ENCODE results near the gene PPP3CB. TPM values are rescaled to one million over a fixed set of nuclear protein-coding genes. Genes with fewer than 3 reads are reported as not detected.

The PPP3CB gene
- total RNA-seq, 4 donors from 2014 or later, result 24.1 to 40.2 (median 30.6) TPM

DNA sequence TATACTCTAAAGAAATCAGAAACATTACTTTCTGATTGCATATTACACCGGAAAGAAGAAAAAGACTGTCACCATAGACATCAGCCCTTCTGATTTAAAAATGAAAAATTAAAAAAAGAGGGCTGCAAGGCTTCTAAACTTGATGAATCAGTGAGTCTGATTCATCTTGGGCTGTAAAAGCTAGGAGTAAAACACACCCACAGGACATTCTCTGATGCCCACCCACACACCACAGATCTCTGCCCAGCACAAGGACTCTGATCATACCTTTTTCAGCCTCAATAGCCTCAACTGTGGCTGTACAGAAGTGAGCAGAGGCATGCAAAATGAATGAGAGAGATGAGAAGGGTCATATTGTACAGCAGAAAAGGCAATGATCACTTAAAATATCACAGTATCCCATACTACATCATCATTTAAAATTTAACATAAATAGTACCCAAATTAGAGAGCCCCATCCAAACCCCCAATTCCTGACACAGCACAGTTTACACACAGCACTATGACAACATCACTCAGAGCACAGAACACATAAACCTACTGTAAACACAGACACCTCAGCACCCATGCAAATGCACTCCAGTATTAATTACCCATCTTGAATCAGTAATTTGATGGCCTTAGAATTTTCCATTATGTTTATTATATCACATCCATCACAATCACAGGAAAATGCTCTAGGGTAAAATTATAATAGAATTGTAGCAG, 56.1 kb downstream of the PPP3CB start:
- H3K4me1 ChIP-seq, result no peaks in the 10 kb centered on the region
- H3K27ac ChIP-seq, result no peak overlapping the region
- no peaks in the 10 kb centered on the region for H3K27me3 ChIP-seq
- no peak for DNase-seq
- intact Hi-C loops (cut with DNase I), result no loop called here
- H3K4me3 ChIP-seq, result no peak overlapping the region
- TF ChIP-seq POLR2A (IDR thresholded peaks at IDR 0.05), result no peak
- TF ChIP-seq, protein P1, sequence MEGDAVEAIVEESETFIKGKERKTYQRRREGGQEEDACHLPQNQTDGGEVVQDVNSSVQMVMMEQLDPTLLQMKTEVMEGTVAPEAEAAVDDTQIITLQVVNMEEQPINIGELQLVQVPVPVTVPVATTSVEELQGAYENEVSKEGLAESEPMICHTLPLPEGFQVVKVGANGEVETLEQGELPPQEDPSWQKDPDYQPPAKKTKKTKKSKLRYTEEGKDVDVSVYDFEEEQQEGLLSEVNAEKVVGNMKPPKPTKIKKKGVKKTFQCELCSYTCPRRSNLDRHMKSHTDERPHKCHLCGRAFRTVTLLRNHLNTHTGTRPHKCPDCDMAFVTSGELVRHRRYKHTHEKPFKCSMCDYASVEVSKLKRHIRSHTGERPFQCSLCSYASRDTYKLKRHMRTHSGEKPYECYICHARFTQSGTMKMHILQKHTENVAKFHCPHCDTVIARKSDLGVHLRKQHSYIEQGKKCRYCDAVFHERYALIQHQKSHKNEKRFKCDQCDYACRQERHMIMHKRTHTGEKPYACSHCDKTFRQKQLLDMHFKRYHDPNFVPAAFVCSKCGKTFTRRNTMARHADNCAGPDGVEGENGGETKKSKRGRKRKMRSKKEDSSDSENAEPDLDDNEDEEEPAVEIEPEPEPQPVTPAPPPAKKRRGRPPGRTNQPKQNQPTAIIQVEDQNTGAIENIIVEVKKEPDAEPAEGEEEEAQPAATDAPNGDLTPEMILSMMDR (IDR thresholded peaks at IDR 0.05), result no peak
- peaks cover 0 to 60% (median 0%) of the 10 kb centered on the region in 3 donors for H3K36me3 ChIP-seq
- no peaks in the 10 kb centered on the region for H3K9me3 ChIP-seq
- 48 to 59% methylated on average over 1 of the region's 1 CpG for WGBS, 2 donors

DNA sequence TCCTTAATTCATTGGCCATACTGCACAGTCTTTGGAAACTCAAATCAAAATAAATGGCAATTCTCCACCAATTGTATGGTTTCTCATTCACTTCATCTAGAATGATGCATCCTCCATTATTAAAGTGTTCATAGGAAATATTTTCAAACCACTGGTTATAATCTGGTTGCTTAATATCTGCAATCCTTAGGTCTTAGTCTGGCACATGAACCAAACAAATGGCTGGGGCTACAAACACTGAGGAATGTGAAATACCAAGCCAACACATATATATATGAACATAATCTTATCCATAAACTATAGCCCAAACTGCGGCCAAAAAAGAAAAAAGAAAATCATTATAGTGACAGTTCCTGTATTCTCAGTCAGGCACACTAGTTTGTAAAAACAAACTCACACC, 56.8 kb downstream of the PPP3CB start:
- no peak for DNase-seq
- H3K9me3 ChIP-seq, result no peaks in the 10 kb centered on the region
- H3K36me3 ChIP-seq, result peaks cover 0 to 58% (median 0%) of the 10 kb centered on the region in 3 donors
- WGBS, 2 donors, result 94 to 100% methylated on average over 1 of the region's 1 CpG
- intact Hi-C loops (cut with DNase I), result no loop called here
- no peak for TF ChIP-seq POLR2A (IDR thresholded peaks at IDR 0.05)
- TF ChIP-seq, protein P1 (IDR thresholded peaks at IDR 0.05), result no peak
- no peaks in the 10 kb centered on the region for H3K4me1 ChIP-seq
- H3K4me3 ChIP-seq, result no peak overlapping the region
- no peak overlapping the region for H3K27ac ChIP-seq
- H3K27me3 ChIP-seq, result no peaks in the 10 kb centered on the region

DNA sequence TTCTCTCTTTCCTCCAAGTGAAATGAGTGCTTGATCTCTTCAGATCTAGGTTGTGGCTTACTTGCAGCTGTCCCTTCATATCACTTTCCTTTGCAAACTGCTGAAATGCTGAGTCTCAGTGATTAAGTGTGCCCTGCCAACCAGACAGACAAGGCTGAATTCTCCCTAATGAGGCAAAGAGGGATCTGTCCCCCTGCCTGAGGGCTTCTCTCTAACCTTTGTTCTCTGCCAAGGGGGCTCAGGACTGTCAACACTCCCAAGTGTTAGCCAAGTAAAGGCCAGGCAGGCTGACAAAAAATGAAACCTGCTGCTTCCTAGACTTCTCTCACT, 62.3 kb downstream of the PPP3CB start, which contains the start of gene MSS51:
MSS51 (minus strand) TSS at position 24 of the 330 bp plus-strand sequence. CDS start 5,277 bp downstream, outside the sequence.
- Histone ChIP-seq H3K9me3 (no peaks in the 10 kb centered on the region), H3K4me3 (no peak within 1 kb of the TSS), H3K27me3 (no peaks in the 10 kb centered on the region), H3K27ac (no peak within 1 kb of the TSS), H3K36me3 (peaks cover 0 to 51% (median 0%) of the 10 kb centered on the region in 3 donors), H3K4me1 (peaks cover 0 to 7% (median 0%) of the 10 kb centered on the region in 3 donors)
- no peak for TF ChIP-seq POLR2A (IDR thresholded peaks at IDR 0.05)
- TF ChIP-seq, protein P1 (IDR thresholded peaks at IDR 0.05), result no peak
- no peak for DNase-seq
- intact Hi-C loops (cut with DNase I), result no loop called here

DNA sequence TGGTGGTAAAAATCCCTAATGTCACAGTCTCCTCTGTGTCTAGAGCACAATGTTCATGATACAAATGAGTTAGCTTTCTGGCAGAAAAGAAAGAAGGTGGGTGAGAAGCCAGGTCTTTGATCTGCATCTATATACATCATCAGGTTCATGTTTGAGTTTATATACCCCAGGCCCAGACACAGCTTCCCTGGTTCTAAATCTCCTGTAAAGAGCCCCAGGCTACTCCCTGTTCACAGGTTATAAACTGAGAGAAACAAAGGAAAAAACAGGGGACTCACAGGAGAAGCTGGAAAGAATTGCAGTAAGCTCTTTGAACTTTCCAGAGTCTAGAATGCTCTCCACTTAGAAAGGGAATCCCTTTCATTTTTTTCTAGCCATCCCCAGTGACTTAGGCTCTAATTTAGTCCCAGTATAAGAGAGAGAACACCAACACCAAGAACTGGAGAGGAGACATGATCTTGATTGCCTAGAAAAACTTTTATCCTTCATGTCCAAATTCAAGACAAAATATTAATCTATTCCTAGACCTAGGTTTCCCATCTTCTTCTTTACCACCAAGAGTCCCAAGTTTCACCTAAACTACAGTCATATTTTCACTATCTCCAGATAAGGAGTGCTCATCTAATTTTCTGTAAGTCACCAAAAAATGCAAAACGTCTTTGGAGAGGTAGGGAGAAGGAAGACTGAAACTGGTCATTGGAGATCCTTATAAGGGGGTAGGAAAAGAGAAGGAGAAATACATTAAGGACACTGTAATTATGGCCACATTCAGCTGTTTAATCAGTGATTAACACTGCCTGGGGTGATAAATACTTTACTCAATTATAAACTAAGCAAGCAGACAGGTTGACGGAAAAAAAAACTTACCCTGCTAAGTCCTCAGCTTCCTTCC, 62.9 kb downstream of the PPP3CB start:
- Histone ChIP-seq H3K4me1 (peaks cover 0 to 7% (median 0%) of the 10 kb centered on the region in 3 donors), H3K9me3 (no peaks in the 10 kb centered on the region), H3K36me3 (peaks cover 0 to 52% (median 0%) of the 10 kb centered on the region in 3 donors), H3K27me3 (no peaks in the 10 kb centered on the region), H3K4me3 (no peak overlapping the region), H3K27ac (no peak overlapping the region)
- DNase-seq, result no peak
- intact Hi-C loops (cut with DNase I), result no loop called here
- 32 to 43% methylated on average over 2 of the region's 2 CpGs for WGBS, 2 donors
- TF ChIP-seq, protein P1 (IDR thresholded peaks at IDR 0.05), result no peak
- no peak for TF ChIP-seq POLR2A (IDR thresholded peaks at IDR 0.05)

DNA sequence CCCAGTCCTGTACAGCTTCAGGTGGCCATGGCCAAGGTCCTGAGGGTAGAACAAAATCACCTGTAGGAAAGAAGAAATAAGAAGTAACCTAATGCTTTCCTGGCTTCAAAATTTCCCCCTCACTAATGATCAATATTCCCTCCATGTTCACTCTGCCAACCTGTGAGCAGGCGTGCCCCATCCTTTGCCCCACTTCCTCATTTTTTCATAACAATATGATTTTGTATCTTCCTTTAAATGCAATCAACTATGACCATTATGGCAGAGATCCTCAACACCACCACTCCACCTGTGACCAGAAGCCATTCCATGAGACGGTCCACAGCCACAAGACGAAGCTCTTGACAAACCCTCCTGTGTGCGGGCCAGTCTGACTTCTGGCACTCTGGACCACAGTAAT, 69.5 kb downstream of the PPP3CB start:
- 96 to 100% methylated on average over 4 of the region's 4 CpGs for WGBS, 2 donors
- no peaks in the 10 kb centered on the region for H3K9me3 ChIP-seq
- H3K4me1 ChIP-seq, result peaks cover 0 to 17% (median 7%) of the 10 kb centered on the region in 3 donors
- no peak overlapping the region for H3K27ac ChIP-seq
- peaks cover 5 to 78% (median 15%) of the 10 kb centered on the region in 3 donors for H3K36me3 ChIP-seq
- no peak overlapping the region for H3K4me3 ChIP-seq
- intact Hi-C loops (cut with DNase I), result no loop called here
- DNase-seq, result no peak
- no peak for TF ChIP-seq POLR2A (IDR thresholded peaks at IDR 0.05)
- no peaks in the 10 kb centered on the region for H3K27me3 ChIP-seq
